G401.6 (cell line): Measurements from ENCODE around the gene PHLDA3.
A peak's percentile ranks its signal among the peaks of the same experiment; 100 is the strongest.
"Not testable (repeated sequence)": the region's sequence is repeated elsewhere in the genome, so short reads cannot be mapped to it uniquely, and the experiment has no call there.

ENCODE experiments used
- FAIRE-seq: peaks from 2 replicates; lab custom pipeline; 2012; peaks lifted over from hg19 to GRCh38; lab: Jason Lieb, UNC

The PHLDA3 gene

GRCh38 chr1:201503397-201504176 lies 34.6 kb upstream of the PHLDA3 start:
- peak; percentile 66 for FAIRE-seq

- FAIRE-seq = no peak
These were observed 33.5 kb upstream of the PHLDA3 start for GRCh38 chr1:201502511-201502857.

- no peak for FAIRE-seq
These were observed 33.0 kb upstream of the PHLDA3 start for GRCh38 chr1:201501812-201502510.

GRCh38 chr1:201501144-201501543 lies 32.2 kb upstream of the PHLDA3 start:
- FAIRE-seq = no peak

GRCh38 chr1:201500670-201501120 lies 31.7 kb upstream of the PHLDA3 start:
- FAIRE-seq = no peak

GRCh38 chr1:201499795-201500669 lies 31.0 kb upstream of the PHLDA3 start:
- FAIRE-seq = no peak

- no peak for FAIRE-seq
These were observed 30.2 kb upstream of the PHLDA3 start for GRCh38 chr1:201499191-201499590.

- FAIRE-seq = no peak
These were observed 29.6 kb upstream of the PHLDA3 start for GRCh38 chr1:201498621-201499020.

- no peak for FAIRE-seq
These were observed 29.0 kb upstream of the PHLDA3 start for GRCh38 chr1:201497935-201498509.

- no peak for FAIRE-seq
These were observed 27.3 kb upstream of the PHLDA3 start for GRCh38 chr1:201496296-201496690.

GRCh38 chr1:201495551-201496295 lies 26.7 kb upstream of the PHLDA3 start:
- no peak for FAIRE-seq

GRCh38 chr1:201493757-201494617 lies 25.0 kb upstream of the PHLDA3 start:
- no peak for FAIRE-seq

- FAIRE-seq = not testable (repeated sequence)
These were observed 24.2 kb upstream of the PHLDA3 start for GRCh38 chr1:201493026-201493656.

- no peak for FAIRE-seq
These were observed 23.0 kb upstream of the PHLDA3 start for GRCh38 chr1:201491896-201492511.

- no peak for FAIRE-seq
These were observed 21.7 kb upstream of the PHLDA3 start for GRCh38 chr1:201490708-201491131.

GRCh38 chr1:201489643-201490261 lies 20.8 kb upstream of the PHLDA3 start:
- FAIRE-seq = no peak

GRCh38 chr1:201488830-201489589 lies 20.0 kb upstream of the PHLDA3 start:
- FAIRE-seq = no peak

- FAIRE-seq = no peak
These were observed 18.8 kb upstream of the PHLDA3 start for GRCh38 chr1:201487742-201488141.
